Stimulated activated naive CD4-positive, alpha-beta T cell (primary cell): Measurements from ENCODE around the gene MERTK.
"Not testable (repeated sequence)": the region's sequence is repeated elsewhere in the genome, so short reads cannot be mapped to it uniquely, and the experiment has no call there.

Experiments used
- DNase-seq, 6 experiments: peaks; one replicate each; lab custom pipeline; 2025; lab: John Stamatoyannopoulos, UW

Gene MERTK

GRCh38 chr2:112010751-112011150 lies 112.3 kb downstream of the MERTK start:
- DNase-seq: no peak

GRCh38 chr2:112012556-112012955 lies 114.1 kb downstream of the MERTK start:
- DNase-seq: no peak

GRCh38 chr2:112018846-112019245 lies 120.4 kb downstream of the MERTK start:
- DNase-seq: no peak

GRCh38 chr2:112019569-112019982 lies 121.2 kb downstream of the MERTK start:
- DNase-seq: no peak

- no peak for DNase-seq
These were observed 122.2 kb downstream of the MERTK start for GRCh38 chr2:112020561-112020960.

- no peak for DNase-seq
These were observed 122.9 kb downstream of the MERTK start for GRCh38 chr2:112021290-112021689.

- no peak for DNase-seq
These were observed 123.4 kb downstream of the MERTK start for GRCh38 chr2:112021781-112022231.

GRCh38 chr2:112023707-112024106 lies 125.3 kb downstream of the MERTK start:
- DNase-seq: no peak

- DNase-seq: no peak
These were observed 125.8 kb downstream of the MERTK start for GRCh38 chr2:112024231-112024630.

GRCh38 chr2:112024896-112025491 lies 126.6 kb downstream of the MERTK start:
- no peak for DNase-seq

- DNase-seq: no peak
These were observed 128.1 kb downstream of the MERTK start for GRCh38 chr2:112026509-112026908.

- DNase-seq: no peak
These were observed 129.4 kb downstream of the MERTK start for GRCh38 chr2:112027767-112028166.

GRCh38 chr2:112029164-112029563 lies 130.8 kb downstream of the MERTK start:
- DNase-seq: no peak

- peak in 1 of 6 experiments; percentile 2 for DNase-seq
These were observed 133.2 kb downstream of the MERTK start for GRCh38 chr2:112031473-112032223.

GRCh38 chr2:112032224-112032586 lies 133.8 kb downstream of the MERTK start:
- DNase-seq: no peak

GRCh38 chr2:112032689-112033465 lies 134.5 kb downstream of the MERTK start:
- DNase-seq: no peak

- DNase-seq: no peak
These were observed 135.2 kb downstream of the MERTK start for GRCh38 chr2:112033600-112033999.

- DNase-seq: no peak
These were observed 136.5 kb downstream of the MERTK start for GRCh38 chr2:112034924-112035323.

- no peak for DNase-seq
These were observed 137.4 kb downstream of the MERTK start for GRCh38 chr2:112035786-112036185.

GRCh38 chr2:112039556-112039955 lies 141.1 kb downstream of the MERTK start:
- DNase-seq: not testable (repeated sequence)

GRCh38 chr2:112040066-112040465 lies 141.7 kb downstream of the MERTK start:
- DNase-seq: not testable (repeated sequence)

- not testable (repeated sequence) for DNase-seq
These were observed 143.1 kb downstream of the MERTK start for GRCh38 chr2:112041460-112041859.
